ENCODE data around the gene NR2C2. TPM values are rescaled to one million over a fixed set of nuclear protein-coding genes. Genes with fewer than 3 reads are reported as not detected.

NR2C2 gene
- total RNA-seq, 6 experiments from 2014 or later = 23.7 to 35.2 (median 28.6) TPM

DNA sequence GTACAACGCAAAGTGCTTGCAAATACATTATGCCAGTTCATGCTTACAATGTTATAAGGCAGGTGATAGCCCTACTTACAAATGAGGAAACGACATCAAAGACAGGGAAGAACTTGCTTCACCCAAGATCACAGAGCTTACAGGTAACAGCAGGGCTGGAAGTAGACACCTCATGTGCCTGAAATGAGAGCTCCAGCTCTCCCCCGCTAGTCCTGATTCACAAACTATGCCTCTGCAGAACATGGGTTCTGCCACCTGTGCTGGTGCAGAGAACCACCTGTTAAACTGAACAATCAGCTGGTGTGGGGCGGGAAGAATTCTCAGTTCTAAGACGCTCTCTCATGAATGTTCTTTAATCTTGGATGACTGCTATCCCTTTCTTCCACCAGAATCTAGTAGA lies 144.2 kb downstream of the NR2C2 start:
- H3K4me3 Mint-ChIP-seq = no peak overlapping the region
- no peaks in the 10 kb centered on the region for H3K9me3 Mint-ChIP-seq
- peaks cover 8% of the 10 kb centered on the region for H3K36me3 Mint-ChIP-seq (ENCODE audit: low read depth)
- H3K4me1 Mint-ChIP-seq (ENCODE audit: low read depth) = no peaks in the 10 kb centered on the region
- no peak overlapping the region for H3K27ac Mint-ChIP-seq
- no peaks in the 10 kb centered on the region for H3K27me3 Mint-ChIP-seq (ENCODE audit: insufficient read depth)
- TF ChIP-seq, protein P1, sequence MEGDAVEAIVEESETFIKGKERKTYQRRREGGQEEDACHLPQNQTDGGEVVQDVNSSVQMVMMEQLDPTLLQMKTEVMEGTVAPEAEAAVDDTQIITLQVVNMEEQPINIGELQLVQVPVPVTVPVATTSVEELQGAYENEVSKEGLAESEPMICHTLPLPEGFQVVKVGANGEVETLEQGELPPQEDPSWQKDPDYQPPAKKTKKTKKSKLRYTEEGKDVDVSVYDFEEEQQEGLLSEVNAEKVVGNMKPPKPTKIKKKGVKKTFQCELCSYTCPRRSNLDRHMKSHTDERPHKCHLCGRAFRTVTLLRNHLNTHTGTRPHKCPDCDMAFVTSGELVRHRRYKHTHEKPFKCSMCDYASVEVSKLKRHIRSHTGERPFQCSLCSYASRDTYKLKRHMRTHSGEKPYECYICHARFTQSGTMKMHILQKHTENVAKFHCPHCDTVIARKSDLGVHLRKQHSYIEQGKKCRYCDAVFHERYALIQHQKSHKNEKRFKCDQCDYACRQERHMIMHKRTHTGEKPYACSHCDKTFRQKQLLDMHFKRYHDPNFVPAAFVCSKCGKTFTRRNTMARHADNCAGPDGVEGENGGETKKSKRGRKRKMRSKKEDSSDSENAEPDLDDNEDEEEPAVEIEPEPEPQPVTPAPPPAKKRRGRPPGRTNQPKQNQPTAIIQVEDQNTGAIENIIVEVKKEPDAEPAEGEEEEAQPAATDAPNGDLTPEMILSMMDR (IDR thresholded peaks at IDR 0.05) = no peak
- no peak for DNase-seq

DNA sequence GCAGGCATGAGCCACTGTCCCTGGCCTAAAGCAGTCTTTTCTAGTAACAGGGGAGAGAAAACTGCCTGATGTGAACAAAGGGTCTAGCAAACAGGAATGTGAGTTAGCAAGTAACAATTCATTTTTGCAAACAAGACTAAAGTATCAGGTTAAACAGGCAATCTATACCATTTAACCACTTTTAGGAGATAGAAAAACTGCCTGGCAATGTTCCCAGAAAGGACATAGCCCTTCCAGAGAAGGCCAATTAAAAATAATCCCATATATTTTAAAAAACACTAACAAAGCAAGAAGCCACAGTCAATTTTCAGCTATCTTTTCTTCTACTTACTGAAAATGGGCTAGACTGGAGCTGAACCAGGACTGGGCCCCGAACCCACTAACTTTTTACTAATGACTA lies 145.3 kb downstream of the NR2C2 start:
- Mint-ChIP-seq H3K27ac (no peak overlapping the region), H3K9me3 (no peaks in the 10 kb centered on the region), H3K4me1 (ENCODE audit: low read depth) (peaks cover 4% of the 10 kb centered on the region), H3K36me3 (ENCODE audit: low read depth) (peaks cover 9% of the 10 kb centered on the region), H3K27me3 (ENCODE audit: insufficient read depth) (no peaks in the 10 kb centered on the region), H3K4me3 (no peak overlapping the region)
- DNase-seq = no peak
- TF ChIP-seq, protein P1 (IDR thresholded peaks at IDR 0.05) = no peak

DNA sequence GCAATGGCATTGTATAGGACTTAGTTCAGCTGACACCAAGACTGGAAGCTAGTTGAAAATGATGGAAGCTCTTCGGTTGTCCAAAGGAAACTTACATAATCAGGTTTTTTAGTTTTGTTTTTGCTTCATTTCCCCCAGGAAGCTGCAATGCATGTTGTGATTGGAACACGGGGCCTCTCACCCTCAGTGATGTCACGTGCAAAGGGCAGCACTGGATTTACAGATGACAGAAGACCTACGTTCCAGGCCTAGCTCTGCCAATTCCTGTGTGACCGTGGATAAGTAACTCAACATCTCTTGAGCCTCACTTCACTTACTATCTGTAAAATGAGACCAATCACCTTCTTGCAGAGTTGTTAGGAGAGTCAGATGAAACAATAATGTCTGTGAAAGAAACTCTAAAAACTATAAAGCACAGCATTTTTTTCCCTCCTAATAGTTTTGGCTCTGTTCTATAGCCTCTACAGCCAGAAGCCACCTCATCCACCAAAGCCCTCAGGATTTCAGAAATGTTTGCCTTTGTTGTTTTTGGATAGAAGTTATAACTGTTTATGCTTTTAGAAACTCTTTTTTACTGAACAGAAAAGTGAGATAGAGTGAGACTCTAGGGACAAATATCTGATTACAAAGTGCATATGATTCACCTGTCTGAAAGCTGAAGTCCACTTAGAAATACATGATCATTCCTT lies 146.9 kb downstream of the NR2C2 start:
- Mint-ChIP-seq H3K27ac (no peak overlapping the region), H3K4me1 (ENCODE audit: low read depth) (peaks cover 12% of the 10 kb centered on the region), H3K9me3 (no peaks in the 10 kb centered on the region), H3K36me3 (ENCODE audit: low read depth) (peaks cover 18% of the 10 kb centered on the region), H3K27me3 (ENCODE audit: insufficient read depth) (no peaks in the 10 kb centered on the region), H3K4me3 (no peak overlapping the region)
- TF ChIP-seq, protein P1 (IDR thresholded peaks at IDR 0.05) = no peak
- DNase-seq = no peak

GRCh38 chr3:15096046-15096445 lies 148.7 kb downstream of the NR2C2 start:
- DNase-seq = no peak
- no peak overlapping the region for H3K4me3 Mint-ChIP-seq
- H3K36me3 Mint-ChIP-seq (ENCODE audit: low read depth) = peaks cover 10% of the 10 kb centered on the region

DNA sequence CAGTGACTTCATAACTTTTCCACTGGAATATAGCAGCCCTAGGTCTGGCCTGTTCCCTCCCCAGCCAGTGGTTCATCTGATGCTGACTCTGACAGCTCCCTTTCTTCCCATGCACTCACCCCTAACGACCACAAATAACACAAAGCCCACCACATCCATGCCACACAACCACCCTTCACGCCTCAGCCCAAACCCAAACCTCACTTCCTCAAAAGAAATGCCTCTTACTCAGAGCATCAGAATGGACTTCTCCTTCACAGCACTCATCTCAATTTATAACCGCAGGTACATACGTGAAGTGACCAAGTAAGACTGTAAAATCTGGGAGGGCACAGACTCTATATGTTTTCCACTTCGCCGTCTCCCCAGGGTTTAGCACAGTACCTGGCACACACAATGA lies 150.5 kb downstream of the NR2C2 start:
- Mint-ChIP-seq H3K27me3 (ENCODE audit: insufficient read depth) (no peaks in the 10 kb centered on the region; the same call in 1 of the 2 replicates), H3K27ac (peak overlapping the region; percentile 92), H3K4me3 (peak overlapping the region; percentile 97)

More at GRCh38 chr3:15096046-15096445, 148.7 kb downstream of the NR2C2 start:
- Mint-ChIP-seq H3K9me3 (no peaks in the 10 kb centered on the region), H3K4me1 (ENCODE audit: low read depth) (peaks cover 20% of the 10 kb centered on the region), H3K27ac (no peak overlapping the region), H3K27me3 (ENCODE audit: insufficient read depth) (no peaks in the 10 kb centered on the region)
- TF ChIP-seq, protein P1 (IDR thresholded peaks at IDR 0.05) = no peak

More for the DNA sequence above, 150.5 kb downstream of the NR2C2 start:
- Mint-ChIP-seq H3K36me3 (ENCODE audit: low read depth) (peaks cover 10% of the 10 kb centered on the region), H3K4me1 (ENCODE audit: low read depth) (peaks cover 25% of the 10 kb centered on the region), H3K9me3 (no peaks in the 10 kb centered on the region)
- TF ChIP-seq, protein P1 (IDR thresholded peaks at IDR 0.05) = no peak
- DNase-seq = peak; percentile 26

Other genes with a start within 250 kb of the NR2C2 start
- not detected for gene FGD5, start 128.6 kb upstream of the NR2C2 start, total RNA-seq (2021; fragmentation: NEBNext Ultra II Directional; extraction: Animal tissue kit (Norgen Biotek cat#: 25700))
- 10 to 100 TPM; 31.4 to 45.2 (median 33.4) TPM for gene MRPS25, start 117.7 kb downstream of the NR2C2 start, total RNA-seq (2021; fragmentation: NEBNext Ultra II Directional; extraction: Animal tissue kit (Norgen Biotek cat#: 25700))
- 10 to 100 TPM; 17.6 to 22.2 (median 19.3) TPM for gene RBSN, start 151.6 kb downstream of the NR2C2 start, total RNA-seq (2021; fragmentation: NEBNext Ultra II Directional; extraction: Animal tissue kit (Norgen Biotek cat#: 25700))

All from HFFc6 (cell line).